Activated B cell treated with CpG ODN at 0.5 μM for 24 hours (primary cell): ENCODE data around the gene KCNC4. TPM values are rescaled to one million over a fixed set of nuclear protein-coding genes. Genes with fewer than 3 reads are reported as not detected.

Source experiments
- ATAC-seq: fragments of 200-7000 bp; cut with Tn5 transposase; one replicate; pipeline ENCODE4 v1.10.0; 2021; ENCODE audit warnings: low read depth, mild to moderate bottlenecking, moderate library complexity
- CTCF ChIA-PET: fragments of 350-600 bp; sonication (Branson Sonifier 250); formaldehyde crosslinking; loops from one replicate; lab custom pipeline; 2021; ENCODE audit warnings: antibody characterized with exemption; lab: Charles Lee
- POLR2A ChIA-PET: fragments of 350-600 bp; sonication (Branson Sonifier 250); formaldehyde crosslinking; loops from one replicate; lab custom pipeline; 2021; ENCODE audit warnings: antibody characterized with exemption; lab: Charles Lee
- DNase-seq: peaks from one replicate; pipeline ENCODE4 v3.0.0; 2022
- H3K27ac Mint-ChIP-seq: one replicate; pipeline ENCODE4 v1.8.0; 2020; ENCODE audit warnings: mixed read lengths
- H3K27me3 Mint-ChIP-seq: one replicate; pipeline ENCODE4 v1.8.0; 2021; ENCODE audit warnings: mixed read lengths
- H3K36me3 Mint-ChIP-seq: one replicate; pipeline ENCODE4 v1.8.0; 2021; ENCODE audit warnings: low read depth, mixed read lengths
- H3K4me1 Mint-ChIP-seq: one replicate; pipeline ENCODE4 v1.8.0; 2021; ENCODE audit warnings: mixed read lengths
- H3K4me3 Mint-ChIP-seq: one replicate; pipeline ENCODE4 v1.8.0; 2020; ENCODE audit warnings: mild to moderate bottlenecking, mixed read lengths
- H3K9me3 Mint-ChIP-seq: one replicate; pipeline ENCODE4 v1.8.0; 2020; ENCODE audit warnings: mixed read lengths
- intact Hi-C: fragments of 100-400 bp; cut with micrococcal nuclease; formaldehyde crosslinking; loops from one replicate; pipeline ENCODE4 v1.15.1; 2024
- total RNA-seq: library from RNA; stranded (reverse); gene quantifications from 2 replicates; pipeline ENCODE4 v1.2.3, GENCODE V29; 2022
- TF ChIP-seq, protein P1 (sequence below): fragments of 200-600 bp; IDR thresholded peaks from one replicate; pipeline ENCODE4 v1.8.0; 2022; ENCODE audit warnings: antibody characterized with exemption, mild to moderate bottlenecking

KCNC4 gene
- total RNA-seq, 1 donor from 2014 or later: 9.8 TPM

DNA sequence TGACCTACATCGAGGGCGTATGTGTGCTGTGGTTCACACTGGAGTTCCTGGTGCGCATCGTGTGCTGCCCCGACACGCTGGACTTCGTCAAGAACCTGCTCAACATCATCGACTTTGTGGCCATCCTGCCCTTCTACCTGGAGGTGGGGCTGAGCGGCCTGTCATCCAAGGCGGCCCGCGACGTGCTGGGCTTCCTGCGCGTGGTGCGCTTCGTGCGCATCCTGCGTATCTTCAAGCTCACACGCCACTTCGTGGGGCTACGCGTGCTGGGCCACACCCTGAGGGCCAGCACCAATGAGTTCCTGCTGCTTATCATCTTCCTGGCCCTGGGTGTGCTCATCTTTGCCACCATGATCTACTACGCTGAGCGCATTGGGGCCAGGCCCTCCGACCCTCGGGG, 13.0 kb downstream of the KCNC4 start:
- ChIA-PET POLR2A (no interaction called here), CTCF (no interaction called here)
- H3K9me3 Mint-ChIP-seq: no peaks in the 10 kb centered on the region
- TF ChIP-seq, protein P1, sequence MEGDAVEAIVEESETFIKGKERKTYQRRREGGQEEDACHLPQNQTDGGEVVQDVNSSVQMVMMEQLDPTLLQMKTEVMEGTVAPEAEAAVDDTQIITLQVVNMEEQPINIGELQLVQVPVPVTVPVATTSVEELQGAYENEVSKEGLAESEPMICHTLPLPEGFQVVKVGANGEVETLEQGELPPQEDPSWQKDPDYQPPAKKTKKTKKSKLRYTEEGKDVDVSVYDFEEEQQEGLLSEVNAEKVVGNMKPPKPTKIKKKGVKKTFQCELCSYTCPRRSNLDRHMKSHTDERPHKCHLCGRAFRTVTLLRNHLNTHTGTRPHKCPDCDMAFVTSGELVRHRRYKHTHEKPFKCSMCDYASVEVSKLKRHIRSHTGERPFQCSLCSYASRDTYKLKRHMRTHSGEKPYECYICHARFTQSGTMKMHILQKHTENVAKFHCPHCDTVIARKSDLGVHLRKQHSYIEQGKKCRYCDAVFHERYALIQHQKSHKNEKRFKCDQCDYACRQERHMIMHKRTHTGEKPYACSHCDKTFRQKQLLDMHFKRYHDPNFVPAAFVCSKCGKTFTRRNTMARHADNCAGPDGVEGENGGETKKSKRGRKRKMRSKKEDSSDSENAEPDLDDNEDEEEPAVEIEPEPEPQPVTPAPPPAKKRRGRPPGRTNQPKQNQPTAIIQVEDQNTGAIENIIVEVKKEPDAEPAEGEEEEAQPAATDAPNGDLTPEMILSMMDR: no peak
- H3K4me3 Mint-ChIP-seq: no peak overlapping the region
- DNase-seq: no peak
- H3K36me3 Mint-ChIP-seq: peaks cover 14% of the 10 kb centered on the region
- no peaks in the 10 kb centered on the region for H3K27me3 Mint-ChIP-seq
- no peaks in the 10 kb centered on the region for H3K4me1 Mint-ChIP-seq
- ATAC-seq: no peak
- intact Hi-C loops: loop anchor here (5.0 kb wide), 1 partner anchor 69 kb away; no protein-coding TSS in a partner anchor
- H3K27ac Mint-ChIP-seq: no peak overlapping the region

DNA sequence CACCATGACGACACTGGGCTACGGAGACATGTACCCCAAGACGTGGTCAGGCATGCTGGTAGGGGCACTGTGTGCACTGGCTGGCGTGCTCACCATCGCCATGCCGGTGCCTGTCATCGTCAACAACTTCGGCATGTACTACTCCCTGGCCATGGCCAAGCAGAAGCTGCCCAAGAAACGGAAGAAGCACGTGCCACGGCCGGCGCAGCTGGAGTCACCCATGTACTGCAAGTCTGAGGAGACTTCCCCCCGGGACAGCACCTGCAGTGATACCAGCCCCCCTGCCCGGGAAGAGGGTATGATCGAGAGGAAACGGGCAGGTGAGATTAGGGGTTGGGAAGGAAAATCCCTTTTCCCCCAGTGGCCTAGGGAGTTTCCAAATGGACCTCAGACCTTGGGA, 13.5 kb downstream of the KCNC4 start:
- TF ChIP-seq, protein P1: no peak
- ChIA-PET POLR2A (no interaction called here), CTCF (interaction anchor here (2.0 kb wide), 1 partner anchor 8 kb away, joined by 4 read pairs; no protein-coding TSS in a partner anchor)
- DNase-seq (no peak), ATAC-seq (no peak)
- intact Hi-C loops: loop anchor here (5.0 kb wide), 1 partner anchor 69 kb away; no protein-coding TSS in a partner anchor
- Mint-ChIP-seq H3K9me3 (no peaks in the 10 kb centered on the region), H3K27me3 (no peaks in the 10 kb centered on the region), H3K4me1 (no peaks in the 10 kb centered on the region), H3K27ac (no peak overlapping the region), H3K36me3 (peaks cover 15% of the 10 kb centered on the region), H3K4me3 (no peak overlapping the region)

DNA sequence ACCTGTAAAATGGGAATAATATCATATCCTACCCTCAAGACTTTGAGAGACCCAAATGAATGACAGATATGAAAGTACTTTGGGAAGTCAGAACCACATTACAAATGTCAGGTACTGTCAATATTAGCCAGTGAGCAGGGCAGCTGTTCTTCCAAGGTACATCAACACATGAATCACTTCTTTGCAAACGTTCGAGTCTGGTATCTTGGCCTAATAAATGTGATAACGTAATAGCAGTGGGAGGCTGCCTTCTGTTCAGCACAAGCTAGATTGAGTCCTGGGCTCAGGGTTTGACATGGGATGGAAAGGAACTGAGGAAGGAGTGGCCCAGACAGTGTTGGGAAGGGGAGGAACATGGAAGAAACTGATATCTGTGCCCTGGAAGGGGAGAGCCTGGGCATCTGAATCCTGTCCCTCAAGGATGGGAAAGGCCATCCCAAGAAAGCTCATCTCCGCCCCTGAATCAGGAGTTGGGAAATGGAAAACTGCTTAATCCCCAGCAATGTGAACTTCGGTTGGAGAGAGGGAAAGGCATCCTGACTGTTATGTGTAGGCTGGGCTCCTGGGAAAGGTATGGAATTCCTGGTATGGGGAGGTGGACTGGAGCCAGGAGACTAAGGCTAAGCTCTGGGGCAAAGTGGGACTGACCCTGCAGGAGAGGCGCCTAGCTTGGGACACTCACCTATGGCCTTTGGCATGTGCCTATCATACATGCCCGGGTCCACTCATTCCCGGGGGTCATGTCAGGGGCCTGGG, 14.3 kb downstream of the KCNC4 start:
- POLR2A ChIA-PET: no interaction called here
- Mint-ChIP-seq H3K36me3 (peaks cover 15% of the 10 kb centered on the region), H3K27me3 (no peaks in the 10 kb centered on the region), H3K4me1 (no peaks in the 10 kb centered on the region), H3K9me3 (no peaks in the 10 kb centered on the region), H3K27ac (no peak overlapping the region), H3K4me3 (no peak overlapping the region)
- CTCF ChIA-PET: interaction anchor here (1.0 to 2.0 kb wide), 2 partner anchors 9 to 15 kb away, joined by 3 to 4 read pairs; partner anchors contain the start of gene KCNC4
- ATAC-seq (no peak), DNase-seq (no peak)
- TF ChIP-seq, protein P1: no peak
- intact Hi-C loops: loop anchor here (5.0 kb wide), 1 partner anchor 68 kb away; no protein-coding TSS in a partner anchor

DNA sequence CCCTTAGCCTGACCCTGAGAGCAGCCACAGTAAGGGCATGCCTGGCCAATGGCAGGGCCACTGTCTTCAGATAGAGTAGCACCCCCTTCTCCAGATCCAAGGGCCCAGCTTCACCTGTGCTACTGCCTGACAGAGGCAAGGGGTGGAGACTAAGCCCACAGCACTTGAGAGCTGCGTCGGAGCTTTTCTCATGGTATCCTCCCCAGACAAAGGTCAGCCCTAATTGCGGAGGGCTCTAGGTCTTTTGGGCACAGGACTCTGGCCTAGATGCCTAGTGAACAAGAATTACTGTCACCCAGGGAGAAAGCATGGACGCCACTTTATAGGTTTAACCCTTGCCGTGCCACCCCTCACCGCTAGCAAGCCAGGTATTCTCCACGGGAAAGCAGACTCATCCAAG, 15.1 kb downstream of the KCNC4 start:
- H3K4me3 Mint-ChIP-seq: no peak overlapping the region
- H3K27ac Mint-ChIP-seq: no peak overlapping the region
- ATAC-seq: no peak
- no peaks in the 10 kb centered on the region for H3K4me1 Mint-ChIP-seq
- CTCF ChIA-PET: interaction anchor here (2.0 kb wide), 1 partner anchor 10 kb away, joined by 4 read pairs; no protein-coding TSS in a partner anchor
- POLR2A ChIA-PET: no interaction called here
- TF ChIP-seq, protein P1: no peak
- DNase-seq: no peak
- intact Hi-C loops: no loop called here
- H3K9me3 Mint-ChIP-seq: no peaks in the 10 kb centered on the region
- H3K27me3 Mint-ChIP-seq: no peaks in the 10 kb centered on the region
- peaks cover 15% of the 10 kb centered on the region for H3K36me3 Mint-ChIP-seq

DNA sequence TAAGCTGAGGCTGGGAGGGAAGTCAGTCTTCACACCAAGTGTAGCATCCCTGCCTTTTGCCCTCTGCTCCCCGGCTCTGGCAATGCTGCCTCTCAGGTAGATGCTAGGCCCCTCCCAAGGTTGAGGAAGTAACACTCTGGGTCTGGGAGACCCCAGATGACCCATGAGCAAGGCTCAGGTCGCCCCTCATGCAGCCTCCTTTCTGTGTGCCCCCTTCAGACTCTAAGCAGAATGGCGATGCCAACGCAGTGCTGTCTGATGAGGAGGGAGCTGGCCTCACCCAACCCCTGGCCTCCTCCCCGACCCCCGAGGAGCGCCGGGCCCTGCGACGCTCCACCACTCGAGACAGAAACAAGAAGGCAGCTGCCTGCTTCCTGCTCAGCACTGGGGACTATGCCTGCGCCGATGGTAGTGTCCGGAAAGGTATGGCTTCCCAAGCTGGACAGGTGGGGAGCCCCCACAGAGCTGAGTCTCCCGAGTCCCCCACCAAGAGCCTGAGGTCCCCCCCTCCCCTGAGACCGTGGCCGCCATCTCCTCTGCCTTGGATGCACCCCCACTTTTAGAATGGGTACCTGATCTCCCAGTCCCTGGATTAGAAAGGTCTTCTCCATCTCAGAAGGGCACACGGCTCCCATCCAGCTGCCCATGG, 15.8 kb downstream of the KCNC4 start:
- ATAC-seq: no peak
- Mint-ChIP-seq H3K9me3 (no peaks in the 10 kb centered on the region), H3K27me3 (no peaks in the 10 kb centered on the region), H3K4me1 (no peaks in the 10 kb centered on the region), H3K4me3 (no peak overlapping the region), H3K27ac (no peak overlapping the region), H3K36me3 (peaks cover 15% of the 10 kb centered on the region)
- ChIA-PET CTCF (no interaction called here), POLR2A (no interaction called here)
- intact Hi-C loops: no loop called here
- TF ChIP-seq, protein P1: no peak
- no peak for DNase-seq
